ENCODE results near the gene PDE7B. TPM values are rescaled to one million over a fixed set of nuclear protein-coding genes. Genes with fewer than 3 reads are reported as not detected.

Gene PDE7B
- total RNA-seq, 1 donor from 2014 or later, result 16.0 TPM

- Mint-ChIP-seq H3K27ac (no peak overlapping the region), H3K4me1 (no peaks in the 10 kb centered on the region), H3K4me3 (no peak overlapping the region), H3K27me3 (peaks cover 13% of the 10 kb centered on the region), H3K36me3 (ENCODE audit: low read depth) (peaks cover 5% of the 10 kb centered on the region), H3K9me3 (peaks cover 5% of the 10 kb centered on the region)
- no peak for DNase-seq
- intact Hi-C loops (cut with micrococcal nuclease), result no loop called here
Measured at GRCh38 chr6:136058852-136059251, 207.4 kb downstream of the PDE7B start.

GRCh38 chr6:136059308-136059707, 207.8 kb downstream of the PDE7B start:
- no peaks in the 10 kb centered on the region for H3K4me1 Mint-ChIP-seq
- intact Hi-C loops (cut with micrococcal nuclease), result no loop called here
- no peak overlapping the region for H3K27ac Mint-ChIP-seq
- H3K27me3 Mint-ChIP-seq, result peaks cover 13% of the 10 kb centered on the region
- H3K4me3 Mint-ChIP-seq, result no peak overlapping the region
- H3K36me3 Mint-ChIP-seq (ENCODE audit: low read depth), result peaks cover 5% of the 10 kb centered on the region
- DNase-seq, result no peak
- H3K9me3 Mint-ChIP-seq, result peaks cover 5% of the 10 kb centered on the region

- Mint-ChIP-seq H3K4me1 (no peaks in the 10 kb centered on the region), H3K36me3 (ENCODE audit: low read depth) (peaks cover 5% of the 10 kb centered on the region), H3K4me3 (no peak overlapping the region), H3K27me3 (peaks cover 13% of the 10 kb centered on the region), H3K27ac (no peak overlapping the region), H3K9me3 (peaks cover 5% of the 10 kb centered on the region)
- intact Hi-C loops (cut with micrococcal nuclease), result no loop called here
- no peak for DNase-seq
Measured at GRCh38 chr6:136060052-136060451, 208.6 kb downstream of the PDE7B start.

- H3K4me3 Mint-ChIP-seq, result no peak overlapping the region
- H3K4me1 Mint-ChIP-seq, result no peaks in the 10 kb centered on the region
- peaks cover 3% of the 10 kb centered on the region for H3K9me3 Mint-ChIP-seq
- peaks cover 13% of the 10 kb centered on the region for H3K27me3 Mint-ChIP-seq
- DNase-seq, result no peak
- intact Hi-C loops (cut with micrococcal nuclease), result no loop called here
- peaks cover 5% of the 10 kb centered on the region for H3K36me3 Mint-ChIP-seq (ENCODE audit: low read depth)
- no peak overlapping the region for H3K27ac Mint-ChIP-seq
Measured at GRCh38 chr6:136060759-136061158, 209.3 kb downstream of the PDE7B start.

GRCh38 chr6:136061701-136062100, 210.2 kb downstream of the PDE7B start:
- DNase-seq, result no peak
- intact Hi-C loops (cut with micrococcal nuclease), result no loop called here
- H3K4me1 Mint-ChIP-seq, result no peaks in the 10 kb centered on the region
- peaks cover 5% of the 10 kb centered on the region for H3K36me3 Mint-ChIP-seq (ENCODE audit: low read depth)
- H3K27ac Mint-ChIP-seq, result no peak overlapping the region
- peaks cover 13% of the 10 kb centered on the region for H3K27me3 Mint-ChIP-seq
- no peaks in the 10 kb centered on the region for H3K9me3 Mint-ChIP-seq
- H3K4me3 Mint-ChIP-seq, result no peak overlapping the region

GRCh38 chr6:136063096-136063495, 211.6 kb downstream of the PDE7B start:
- H3K9me3 Mint-ChIP-seq, result no peaks in the 10 kb centered on the region
- no peaks in the 10 kb centered on the region for H3K4me1 Mint-ChIP-seq
- intact Hi-C loops (cut with micrococcal nuclease), result no loop called here
- H3K4me3 Mint-ChIP-seq, result no peak overlapping the region
- peaks cover 2% of the 10 kb centered on the region for H3K36me3 Mint-ChIP-seq (ENCODE audit: low read depth)
- H3K27me3 Mint-ChIP-seq, result peaks cover 11% of the 10 kb centered on the region
- no peak overlapping the region for H3K27ac Mint-ChIP-seq
- DNase-seq, result no peak

- intact Hi-C loops (cut with micrococcal nuclease), result no loop called here
- Mint-ChIP-seq H3K27me3 (no peaks in the 10 kb centered on the region), H3K4me3 (no peak overlapping the region), H3K36me3 (ENCODE audit: low read depth) (peaks cover 3% of the 10 kb centered on the region), H3K4me1 (no peaks in the 10 kb centered on the region), H3K27ac (no peak overlapping the region), H3K9me3 (no peaks in the 10 kb centered on the region)
- no peak for DNase-seq
Measured at GRCh38 chr6:136066005-136066404, 214.5 kb downstream of the PDE7B start.

- no peak overlapping the region for H3K4me3 Mint-ChIP-seq
- intact Hi-C loops (cut with micrococcal nuclease), result no loop called here
Measured at GRCh38 chr6:136067731-136068341, 216.3 kb downstream of the PDE7B start.

GRCh38 chr6:136069119-136069518, 217.6 kb downstream of the PDE7B start:
- Mint-ChIP-seq H3K9me3 (no peaks in the 10 kb centered on the region), H3K27ac (no peak overlapping the region), H3K4me1 (no peaks in the 10 kb centered on the region), H3K4me3 (no peak overlapping the region), H3K36me3 (ENCODE audit: low read depth) (peaks cover 3% of the 10 kb centered on the region), H3K27me3 (no peaks in the 10 kb centered on the region)
- intact Hi-C loops (cut with micrococcal nuclease), result no loop called here
- DNase-seq, result no peak

More at GRCh38 chr6:136067731-136068341, 216.3 kb downstream of the PDE7B start:
- Mint-ChIP-seq H3K27ac (no peak overlapping the region), H3K4me1 (no peaks in the 10 kb centered on the region), H3K27me3 (no peaks in the 10 kb centered on the region), H3K9me3 (no peaks in the 10 kb centered on the region), H3K36me3 (ENCODE audit: low read depth) (peaks cover 3% of the 10 kb centered on the region)
- DNase-seq, result no peak

GRCh38 chr6:136070815-136071214, 219.3 kb downstream of the PDE7B start:
- intact Hi-C loops (cut with micrococcal nuclease), result no loop called here
- Mint-ChIP-seq H3K9me3 (no peaks in the 10 kb centered on the region), H3K4me3 (no peak overlapping the region), H3K27ac (no peak overlapping the region), H3K4me1 (no peaks in the 10 kb centered on the region), H3K36me3 (ENCODE audit: low read depth) (peaks cover 3% of the 10 kb centered on the region), H3K27me3 (no peaks in the 10 kb centered on the region)
- no peak for DNase-seq

- no peaks in the 10 kb centered on the region for H3K9me3 Mint-ChIP-seq
- no peaks in the 10 kb centered on the region for H3K4me1 Mint-ChIP-seq
- intact Hi-C loops (cut with micrococcal nuclease), result no loop called here
- H3K27me3 Mint-ChIP-seq, result no peaks in the 10 kb centered on the region
- no peak for DNase-seq
- peaks cover 3% of the 10 kb centered on the region for H3K36me3 Mint-ChIP-seq (ENCODE audit: low read depth)
- no peak overlapping the region for H3K4me3 Mint-ChIP-seq
- no peak overlapping the region for H3K27ac Mint-ChIP-seq
Measured at GRCh38 chr6:136072691-136073090, 221.2 kb downstream of the PDE7B start.

GRCh38 chr6:136073216-136073615, 221.7 kb downstream of the PDE7B start:
- peaks cover 2% of the 10 kb centered on the region for H3K27me3 Mint-ChIP-seq
- H3K36me3 Mint-ChIP-seq (ENCODE audit: low read depth), result no peaks in the 10 kb centered on the region
- H3K4me1 Mint-ChIP-seq, result no peaks in the 10 kb centered on the region
- no peak overlapping the region for H3K27ac Mint-ChIP-seq
- no peak for DNase-seq
- no peaks in the 10 kb centered on the region for H3K9me3 Mint-ChIP-seq
- no peak overlapping the region for H3K4me3 Mint-ChIP-seq
- intact Hi-C loops (cut with micrococcal nuclease), result no loop called here

GRCh38 chr6:136076496-136076895, 225.0 kb downstream of the PDE7B start:
- no peak for DNase-seq
- intact Hi-C loops (cut with micrococcal nuclease), result no loop called here
- H3K36me3 Mint-ChIP-seq (ENCODE audit: low read depth), result no peaks in the 10 kb centered on the region
- no peak overlapping the region for H3K4me3 Mint-ChIP-seq
- no peak overlapping the region for H3K27ac Mint-ChIP-seq
- no peaks in the 10 kb centered on the region for H3K9me3 Mint-ChIP-seq
- no peaks in the 10 kb centered on the region for H3K4me1 Mint-ChIP-seq
- H3K27me3 Mint-ChIP-seq, result peaks cover 4% of the 10 kb centered on the region

GRCh38 chr6:136077834-136078576, 226.5 kb downstream of the PDE7B start:
- peaks cover 4% of the 10 kb centered on the region for H3K27me3 Mint-ChIP-seq
- intact Hi-C loops (cut with micrococcal nuclease), result no loop called here

More at GRCh38 chr6:136077834-136078576, 226.5 kb downstream of the PDE7B start:
- Mint-ChIP-seq H3K4me3 (no peak overlapping the region), H3K4me1 (no peaks in the 10 kb centered on the region), H3K9me3 (no peaks in the 10 kb centered on the region), H3K36me3 (ENCODE audit: low read depth) (no peaks in the 10 kb centered on the region), H3K27ac (no peak overlapping the region)
- DNase-seq, result no peak
